PC-9 (cell line): ENCODE data around the gene SDK2.

Experiments
- CTCF ChIP-seq: fragments of 200-600 bp; sonication (generic); conservative IDR thresholded peaks from 2 replicates; pipeline ENCODE4 v1.6.1; 2017; ENCODE audit warnings: mixed run types, antibody characterized with exemption, mild to moderate bottlenecking, moderate library complexity
- EZH2 ChIP-seq: fragments of 200-600 bp; sonication (generic); IDR thresholded peaks from 2 replicates; pipeline ENCODE4 v1.8.0; 2017; ENCODE audit warnings: antibody characterized with exemption, low read depth

GRCh38 chr17:73369111-73369521 is 275.1 kb downstream of the SDK2 start:
- no peak for TF ChIP-seq EZH2
- no peak for TF ChIP-seq CTCF
